HEK293 (cell line): ENCODE data around the gene LRFN4.

ENCODE experiments used
- CTCF ChIA-PET: fragments of 350-600 bp; formaldehyde crosslinking; extraction: SDS; loops from one replicate; lab custom pipeline; 2021; ENCODE audit warnings: antibody characterized with exemption; lab: Yijun Ruan, JAX
- POLR2A ChIA-PET: fragments of 300-600 bp; formaldehyde crosslinking; extraction: SDS; loops from one replicate; lab custom pipeline; 2020; ENCODE audit warnings: antibody characterized with exemption, inconsistent platforms; lab: Yijun Ruan, JAX
- H3K27ac ChIP-seq: fragments of 200-500 bp; sonication (Bioruptor generic); 2 replicates; pipeline ENCODE4 v1.5.1; 2014; ENCODE audit warnings: low read depth, low read length, control low read depth, inconsistent platforms; ENCODE audit errors: extremely low read depth
- H3K36me3 ChIP-seq, 2 experiments: fragments of 200-500 bp in 1 of 2; sonication (Bioruptor generic) in 1 of 2; 1 replicate in 1 of 2; 2 replicates in 1 of 2; pipeline ENCODE4 v1.5.1; 2014 to 2017; ENCODE audit warnings: inconsistent platforms in 2 of 2, low read length in 2 of 2; ENCODE audit not compliant: control insufficient read depth in 2 of 2, insufficient read depth in 1 of 2
- H3K4me1 ChIP-seq: fragments of 200-500 bp; sonication (Bioruptor generic); 2 replicates; pipeline ENCODE4 v1.5.1; 2014; ENCODE audit warnings: mild to moderate bottlenecking, low read length, inconsistent platforms; ENCODE audit not compliant: control insufficient read depth, insufficient read depth
- H3K4me3 ChIP-seq: 2 replicates; pipeline ENCODE4 v1.5.1; 2011; ENCODE audit warnings: low read depth, mild to moderate bottlenecking, control low read depth, low read length, moderate library complexity
- H3K9me3 ChIP-seq: fragments of 200-500 bp; sonication (Bioruptor generic); 2 replicates; pipeline ENCODE4 v1.5.1; 2014; ENCODE audit warnings: low read depth, low read length, inconsistent platforms; ENCODE audit not compliant: control insufficient read depth, insufficient read depth
- AEBP2 ChIP-seq: fragments of 450-650 bp; formaldehyde crosslinking; IDR thresholded peaks from 2 replicates; pipeline ENCODE4 v1.5.1; 2016; ENCODE audit warnings: missing biosample characterization, missing genetic modification characterization, borderline replicate concordance
- IKZF3 ChIP-seq: fragments of 450-650 bp; IDR thresholded peaks from 2 replicates; pipeline ENCODE4 v1.5.0; 2018; ENCODE audit warnings: missing biosample characterization, mild to moderate bottlenecking, missing genetic modification characterization, moderate library complexity
- REPIN1 ChIP-seq: fragments of 450-650 bp; formaldehyde crosslinking; IDR thresholded peaks from 2 replicates; pipeline ENCODE4 v1.5.1; 2017; ENCODE audit warnings: missing biosample characterization, missing genetic modification characterization, low read depth
- TRIM28 ChIP-seq: IDR thresholded peaks from 2 replicates; pipeline ENCODE4 v1.6.1; 2011; ENCODE audit warnings: low read length, control low read depth, borderline replicate concordance
- WT1 ChIP-seq: fragments of 450-650 bp; formaldehyde crosslinking; IDR thresholded peaks from 2 replicates; pipeline ENCODE4 v1.5.1; 2016; ENCODE audit warnings: missing biosample characterization, missing genetic modification characterization
- ZBTB10 ChIP-seq: fragments of 450-650 bp; formaldehyde crosslinking; IDR thresholded peaks from 2 replicates; pipeline ENCODE4 v1.5.1; 2016; ENCODE audit warnings: missing biosample characterization, missing genetic modification characterization
- ZBTB6 ChIP-seq: fragments of 450-650 bp; formaldehyde crosslinking; IDR thresholded peaks from 2 replicates; pipeline ENCODE4 v1.5.1; 2017; ENCODE audit warnings: missing biosample characterization, missing genetic modification characterization
- ZBTB8A ChIP-seq: fragments of 450-650 bp; formaldehyde crosslinking; IDR thresholded peaks from 2 replicates; pipeline ENCODE4 v1.5.1; 2016; ENCODE audit warnings: missing biosample characterization, missing genetic modification characterization
- ZFP69B ChIP-seq: fragments of 450-650 bp; formaldehyde crosslinking; IDR thresholded peaks from 2 replicates; pipeline ENCODE4 v1.5.1; 2016; ENCODE audit warnings: missing biosample characterization, missing genetic modification characterization
- ZNF19 ChIP-seq: fragments of 450-650 bp; formaldehyde crosslinking; IDR thresholded peaks from 2 replicates; pipeline ENCODE4; 2016; ENCODE audit warnings: missing biosample characterization, missing genetic modification characterization, low read depth
- ZNF266 ChIP-seq: fragments of 450-650 bp; formaldehyde crosslinking; IDR thresholded peaks from 2 replicates; pipeline ENCODE4 v1.5.1; 2016; ENCODE audit warnings: missing biosample characterization, missing genetic modification characterization, low read depth
- ZNF37A ChIP-seq: fragments of 450-650 bp; IDR thresholded peaks from 2 replicates; pipeline ENCODE4 v1.5.1; 2018; ENCODE audit warnings: missing biosample characterization, missing genetic modification characterization
- ZNF433 ChIP-seq: fragments of 450-650 bp; formaldehyde crosslinking; IDR thresholded peaks from 2 replicates; pipeline ENCODE4 v1.5.1; 2016; ENCODE audit warnings: missing biosample characterization, missing genetic modification characterization, low read depth
- ZNF623 ChIP-seq: fragments of 450-650 bp; formaldehyde crosslinking; IDR thresholded peaks from 2 replicates; pipeline ENCODE4 v1.5.1; 2016; ENCODE audit warnings: missing biosample characterization, missing genetic modification characterization
- ZNF670 ChIP-seq: fragments of 450-650 bp; formaldehyde crosslinking; IDR thresholded peaks from 2 replicates; pipeline ENCODE4 v1.5.1; 2016; ENCODE audit warnings: missing biosample characterization, missing genetic modification characterization, low read depth
- ZNF768 ChIP-seq: fragments of 450-650 bp; formaldehyde crosslinking; IDR thresholded peaks from 2 replicates; pipeline ENCODE4 v1.5.1; 2018; ENCODE audit warnings: missing biosample characterization, mild to moderate bottlenecking, missing genetic modification characterization
- ZSCAN18 ChIP-seq: fragments of 450-650 bp; formaldehyde crosslinking; IDR thresholded peaks from 2 replicates; pipeline ENCODE4 v1.5.1; 2016; ENCODE audit warnings: missing biosample characterization, missing genetic modification characterization

The LRFN4 gene

GRCh38 chr11:66814678-66815077 lies 42.2 kb upstream of the LRFN4 start:
- no peak overlapping the region for H3K4me3 ChIP-seq
- CTCF ChIA-PET: interaction anchor here (1.5 kb wide), 1 partner anchor 137 kb away, joined by 4 read pairs; the partner anchor contains the start of gene RBM4B
- no peaks in the 10 kb centered on the region for H3K4me1 ChIP-seq
- H3K9me3 ChIP-seq: no peaks in the 10 kb centered on the region
- POLR2A ChIA-PET: no interaction called here
- no peak for TF ChIP-seq AEBP2 (tag by site-specific recombination)
- no peak for TF ChIP-seq REPIN1 (tag by site-specific recombination)
- H3K27ac ChIP-seq: no peak overlapping the region
- peaks cover 0 to 3% of the 10 kb centered on the region in 2 experiments; a peak in 1 of 3 replicates for H3K36me3 ChIP-seq

GRCh38 chr11:66815646-66816045 lies 41.2 kb upstream of the LRFN4 start:
- H3K27ac ChIP-seq: no peak overlapping the region
- TF ChIP-seq ZFP69B (tag by site-specific recombination) (no peak), ZNF433 (tag by site-specific recombination) (no peak)
- POLR2A ChIA-PET: no interaction called here
- H3K36me3 ChIP-seq: peaks cover 0 to 3% of the 10 kb centered on the region in 2 experiments; a peak in 1 of 3 replicates
- CTCF ChIA-PET: interaction anchor here (0.7 kb wide), 2 partner anchors 65 to 1017 kb away, joined by 3 read pairs; no protein-coding TSS in a partner anchor
- H3K4me1 ChIP-seq: no peaks in the 10 kb centered on the region
- H3K9me3 ChIP-seq: no peaks in the 10 kb centered on the region
- H3K4me3 ChIP-seq: no peak overlapping the region

- TF ChIP-seq ZNF266 (tag by site-specific recombination) (no peak), ZSCAN18 (tag by site-specific recombination) (no peak), TRIM28 (no peak), ZBTB10 (tag by site-specific recombination) (no peak), ZNF19 (tag by site-specific recombination) (no peak), IKZF3 (tag by site-specific recombination) (no peak), ZNF37A (tag by site-specific recombination) (no peak), ZBTB6 (tag by site-specific recombination) (no peak), WT1 (tag by site-specific recombination) (no peak), ZNF670 (no peak), ZBTB8A (no peak), ZNF768 (no peak), ZNF623 (tag by site-specific recombination) (no peak)
- H3K9me3 ChIP-seq: no peaks in the 10 kb centered on the region
- no peaks in the 10 kb centered on the region for H3K4me1 ChIP-seq
- H3K4me3 ChIP-seq: no peak overlapping the region
- H3K36me3 ChIP-seq: peaks cover 0 to 3% of the 10 kb centered on the region in 2 experiments; a peak in 1 of 3 replicates
- no peak overlapping the region for H3K27ac ChIP-seq
- CTCF ChIA-PET: interaction anchor here (0.6 to 1.1 kb wide), 2 partner anchors 123 to 432 kb away, joined by 3 to 6 read pairs; no protein-coding TSS in a partner anchor
- POLR2A ChIA-PET: no interaction called here
These were observed 38.5 kb upstream of the LRFN4 start for GRCh38 chr11:66818231-66818955.
